MM.1S (cell line): ENCODE results near the gene SECTM1.

Source experiments
- DNase-seq: peaks from one replicate; pipeline ENCODE4 v3.0.0-alpha.2; 2015
- H2AFZ ChIP-seq: fragments of 300-600 bp; sonication (generic); 2 replicates; pipeline ENCODE4 v1.6.0; 2016; ENCODE audit warnings: antibody characterized with exemption, low read length
- H3F3A ChIP-seq: fragments of 300-600 bp; sonication (generic); 2 replicates; pipeline ENCODE4 v1.6.1; 2016; ENCODE audit warnings: mild to moderate bottlenecking, antibody characterized with exemption, low read length, moderate library complexity, mixed read lengths; ENCODE audit not compliant: insufficient read depth
- H3K27ac ChIP-seq: fragments of 300-600 bp; sonication (generic); 2 replicates; pipeline ENCODE4 v1.5.1; 2016; ENCODE audit warnings: mild to moderate bottlenecking, low read length
- H3K27me3 ChIP-seq: fragments of 300-600 bp; sonication (generic); replicated peaks from 2 replicates; pipeline ENCODE4 v1.6.0; 2016; ENCODE audit warnings: low read length; ENCODE audit not compliant: insufficient read depth
- H3K36me3 ChIP-seq: fragments of 300-600 bp; sonication (generic); replicated peaks from 2 replicates; pipeline ENCODE4 v1.6.1; 2016; ENCODE audit warnings: mild to moderate bottlenecking, low read length, mixed read lengths; ENCODE audit not compliant: insufficient read depth
- H3K4me1 ChIP-seq: fragments of 300-600 bp; sonication (generic); 2 replicates; pipeline ENCODE4 v1.6.1; 2016; ENCODE audit warnings: low read length, mixed read lengths
- H3K4me2 ChIP-seq: fragments of 300-600 bp; sonication (generic); 2 replicates; pipeline ENCODE4 v1.6.0; 2016; ENCODE audit warnings: low read depth, low read length
- H3K4me3 ChIP-seq: fragments of 300-600 bp; sonication (generic); 2 replicates; pipeline ENCODE4 v1.5.1; 2016; ENCODE audit warnings: low read length, mixed read lengths
- H3K79me2 ChIP-seq: fragments of 300-600 bp; sonication (generic); 2 replicates; pipeline ENCODE4 v1.6.1; 2016; ENCODE audit warnings: mixed run types, low read length, mixed read lengths
- H3K9ac ChIP-seq: fragments of 300-600 bp; sonication (generic); 2 replicates; pipeline ENCODE4 v1.6.1; 2016; ENCODE audit warnings: low read length, mixed read lengths
- H3K9me2 ChIP-seq: fragments of 300-600 bp; sonication (generic); replicated peaks from 2 replicates; pipeline ENCODE4 v1.6.1; 2016; ENCODE audit warnings: mild to moderate bottlenecking, low read length, mixed read lengths; ENCODE audit not compliant: insufficient read depth
- H3K9me3 ChIP-seq: fragments of 300-600 bp; sonication (generic); replicated peaks from 2 replicates; pipeline ENCODE4 v1.6.1; 2016; ENCODE audit warnings: mild to moderate bottlenecking, low read length, mixed read lengths; ENCODE audit not compliant: insufficient read depth
- H4K20me1 ChIP-seq: fragments of 300-600 bp; sonication (generic); 2 replicates; pipeline ENCODE4 v1.6.1; 2016; ENCODE audit warnings: mild to moderate bottlenecking, low read length, moderate library complexity, mixed read lengths; ENCODE audit not compliant: insufficient read depth
- EZH2 ChIP-seq: fragments of 300-600 bp; sonication (generic); optimal IDR thresholded peaks from 2 replicates; pipeline ENCODE3; 2017; ENCODE audit warnings: low read depth, mild to moderate bottlenecking, antibody characterized with exemption, low read length, mixed read lengths
- EZH2phosphoT487 ChIP-seq: fragments of 300-600 bp; sonication (generic); IDR thresholded peaks from 2 replicates; pipeline ENCODE4 v1.6.1; 2018; ENCODE audit warnings: antibody characterized with exemption, low read length
- TF ChIP-seq, protein P1 (sequence below): fragments of 300-600 bp; sonication (generic); IDR thresholded peaks from 2 replicates; pipeline ENCODE4 v1.5.1; 2016; ENCODE audit warnings: antibody characterized with exemption, low read length, mixed read lengths

Gene SECTM1

DNA sequence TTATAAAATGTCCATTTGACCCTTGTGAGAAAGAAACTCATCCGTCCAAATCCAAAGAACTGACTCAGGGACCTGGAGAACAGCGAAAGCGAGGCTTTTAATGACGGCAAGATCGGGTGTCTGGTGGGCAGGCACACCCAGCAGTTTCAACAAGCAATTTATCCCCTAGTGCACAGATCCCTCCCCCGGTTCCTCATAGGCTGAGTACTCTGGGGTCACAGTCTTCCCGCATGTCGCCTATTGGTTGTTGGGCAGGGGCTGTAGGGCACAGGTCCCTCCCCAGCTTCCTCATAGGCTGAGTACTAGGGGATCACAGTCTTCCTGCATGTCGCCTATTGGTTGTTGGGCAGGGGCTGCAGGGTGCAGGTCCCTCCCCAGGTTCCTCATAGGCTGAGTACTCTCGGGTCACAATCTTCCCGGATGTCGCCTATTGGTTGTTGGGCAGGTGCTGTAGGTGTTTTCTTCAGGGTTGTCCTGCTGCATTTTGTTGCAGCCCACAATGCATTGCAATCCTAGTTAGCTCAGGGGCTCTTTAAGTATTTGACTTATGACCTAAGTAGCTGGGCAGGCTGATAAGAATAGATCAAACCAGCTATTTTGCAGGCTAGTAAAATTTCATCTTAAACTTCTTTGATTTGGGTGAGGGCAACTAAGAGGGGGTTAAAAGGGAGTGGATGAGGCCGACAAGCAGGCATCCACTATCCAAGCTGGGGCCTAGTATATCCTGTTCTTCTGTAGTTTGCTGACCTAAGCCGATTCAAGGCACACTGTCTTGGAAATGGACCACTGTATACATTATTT is 34.4 kb upstream of the SECTM1 start:
- Histone ChIP-seq H3K79me2 (no peaks in the 10 kb centered on the region), H3K36me3 (no peaks in the 10 kb centered on the region), H3K27ac (no peak overlapping the region), H3K4me1 (peaks cover 16% of the 10 kb centered on the region), H3K4me2 (no peak overlapping the region), H3K27me3 (no peaks in the 10 kb centered on the region), H3K9ac (no peak overlapping the region), H4K20me1 (no peaks in the 10 kb centered on the region), H3K4me3 (no peak overlapping the region), H2AFZ (no peak overlapping the region), H3F3A (peaks cover 8% of the 10 kb centered on the region; the same call in 1 of the 2 replicates), H3K9me3 (no peaks in the 10 kb centered on the region), H3K9me2 (no peaks in the 10 kb centered on the region)
- no peak for DNase-seq
- TF ChIP-seq, protein P1, sequence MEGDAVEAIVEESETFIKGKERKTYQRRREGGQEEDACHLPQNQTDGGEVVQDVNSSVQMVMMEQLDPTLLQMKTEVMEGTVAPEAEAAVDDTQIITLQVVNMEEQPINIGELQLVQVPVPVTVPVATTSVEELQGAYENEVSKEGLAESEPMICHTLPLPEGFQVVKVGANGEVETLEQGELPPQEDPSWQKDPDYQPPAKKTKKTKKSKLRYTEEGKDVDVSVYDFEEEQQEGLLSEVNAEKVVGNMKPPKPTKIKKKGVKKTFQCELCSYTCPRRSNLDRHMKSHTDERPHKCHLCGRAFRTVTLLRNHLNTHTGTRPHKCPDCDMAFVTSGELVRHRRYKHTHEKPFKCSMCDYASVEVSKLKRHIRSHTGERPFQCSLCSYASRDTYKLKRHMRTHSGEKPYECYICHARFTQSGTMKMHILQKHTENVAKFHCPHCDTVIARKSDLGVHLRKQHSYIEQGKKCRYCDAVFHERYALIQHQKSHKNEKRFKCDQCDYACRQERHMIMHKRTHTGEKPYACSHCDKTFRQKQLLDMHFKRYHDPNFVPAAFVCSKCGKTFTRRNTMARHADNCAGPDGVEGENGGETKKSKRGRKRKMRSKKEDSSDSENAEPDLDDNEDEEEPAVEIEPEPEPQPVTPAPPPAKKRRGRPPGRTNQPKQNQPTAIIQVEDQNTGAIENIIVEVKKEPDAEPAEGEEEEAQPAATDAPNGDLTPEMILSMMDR: no peak
- TF ChIP-seq EZH2phosphoT487 (no peak), EZH2 (no peak)

- Histone ChIP-seq H3K4me1 (peaks cover 16% of the 10 kb centered on the region), H3K79me2 (no peaks in the 10 kb centered on the region), H3K4me3 (no peak overlapping the region), H3K27ac (no peak overlapping the region), H2AFZ (no peak overlapping the region), H3K4me2 (no peak overlapping the region), H3K9ac (no peak overlapping the region), H4K20me1 (no peaks in the 10 kb centered on the region), H3K9me3 (no peaks in the 10 kb centered on the region), H3K9me2 (no peaks in the 10 kb centered on the region), H3K36me3 (no peaks in the 10 kb centered on the region), H3K27me3 (no peaks in the 10 kb centered on the region), H3F3A (peaks cover 8% of the 10 kb centered on the region; the same call in 1 of the 2 replicates)
- TF ChIP-seq EZH2 (no peak), EZH2phosphoT487 (no peak)
- TF ChIP-seq, protein P1: no peak
- no peak for DNase-seq
These were observed 33.2 kb upstream of the SECTM1 start for GRCh38 chr17:82366749-82367148.

- Histone ChIP-seq H2AFZ (no peak overlapping the region), H3K9me3 (no peaks in the 10 kb centered on the region), H3K9ac (no peak overlapping the region), H3F3A (peaks cover 6% of the 10 kb centered on the region; the same call in 1 of the 2 replicates), H3K4me1 (peaks cover 10% of the 10 kb centered on the region), H3K27ac (no peak overlapping the region), H3K4me3 (no peak overlapping the region), H3K27me3 (no peaks in the 10 kb centered on the region), H3K4me2 (no peak overlapping the region), H3K36me3 (no peaks in the 10 kb centered on the region), H3K9me2 (no peaks in the 10 kb centered on the region), H4K20me1 (no peaks in the 10 kb centered on the region), H3K79me2 (no peaks in the 10 kb centered on the region)
- DNase-seq: no peak
- TF ChIP-seq EZH2phosphoT487 (no peak), EZH2 (no peak)
- TF ChIP-seq, protein P1: no peak
These were observed 32.2 kb upstream of the SECTM1 start for GRCh38 chr17:82365606-82366295.
